HL-60/S4 treated with retinoic acid at 250 ng/mL for 4 days and 3 days (cell line): ENCODE measurements around the gene WRAP73.

Source experiments
- in situ Hi-C: fragments of 300-500 bp; cut with MboI; formaldehyde crosslinking; loops from 2 replicates; pipeline ENCODE4 v1.7.0; 2022; ENCODE audit warnings: low sequenced_read_pairs

Gene WRAP73

GRCh38 chr1:3649342-3650247 is at the start of gene WRAP73:
Gene WRAP73 (minus strand): TSS chr1:3650103. CDS start chr1:3649999, 104 bp downstream.
- in situ Hi-C loops, result no loop called here

DNA sequence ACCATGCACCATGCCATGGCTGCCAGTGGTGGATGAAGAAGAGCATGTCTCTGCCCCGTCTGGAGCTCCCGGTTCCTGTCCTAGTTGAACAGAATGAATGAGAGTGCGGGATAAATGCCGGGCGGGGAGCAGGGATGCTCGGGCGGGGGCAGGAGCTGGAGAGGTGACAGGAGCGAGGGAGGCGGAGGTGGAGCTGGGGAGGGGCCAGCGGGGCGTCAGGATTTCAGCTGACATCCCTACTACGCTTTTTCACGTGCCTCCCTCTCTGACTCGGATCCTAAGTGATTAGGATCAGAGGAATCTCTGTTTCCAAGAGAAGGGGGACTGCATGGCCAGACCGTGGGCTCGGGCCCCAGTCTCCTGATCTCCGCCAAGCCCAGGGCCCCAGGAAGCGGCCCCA is 49.7 kb upstream of the WRAP73 start:
- in situ Hi-C loops, result no loop called here

DNA sequence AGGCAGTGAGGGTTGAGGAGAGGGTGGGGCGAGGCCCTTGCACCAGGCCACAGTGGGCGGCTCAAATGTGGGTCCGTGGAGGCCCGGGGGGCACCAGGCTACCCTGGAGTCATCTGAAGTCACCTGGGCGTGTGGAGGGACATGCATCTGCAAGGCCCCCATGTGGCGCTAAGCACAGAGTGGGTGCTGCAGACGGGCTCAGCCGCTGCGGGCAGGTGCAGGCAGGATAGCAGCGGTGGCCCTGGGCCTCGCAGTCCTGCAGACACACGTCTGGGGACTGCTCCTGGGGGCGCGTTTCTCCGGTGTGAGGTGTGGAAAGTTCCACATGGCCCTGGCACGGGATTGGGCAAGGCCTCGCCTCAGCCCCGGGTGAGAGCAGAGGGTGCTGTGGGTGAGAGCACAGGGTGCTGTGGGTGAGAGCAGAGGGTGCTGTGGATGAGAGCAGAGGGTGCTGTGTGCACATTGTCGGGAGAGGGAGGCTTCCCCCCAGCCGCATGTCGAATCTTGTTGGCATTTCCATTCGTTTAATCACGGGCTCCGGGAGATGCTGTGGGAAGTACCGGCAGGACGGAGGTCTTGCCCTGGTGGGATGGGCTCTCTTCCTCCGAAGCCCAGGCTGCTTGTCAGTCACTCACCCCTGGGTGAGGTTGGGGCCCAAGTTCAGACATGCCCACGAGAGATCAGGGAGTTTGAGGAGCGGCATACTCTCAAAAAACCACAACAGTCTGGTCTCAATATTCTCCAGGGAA is 48.9 kb upstream of the WRAP73 start:
- in situ Hi-C loops, result no loop called here

GRCh38 chr1:3697810-3698209 is 47.9 kb upstream of the WRAP73 start:
- in situ Hi-C loops, result no loop called here

GRCh38 chr1:3697104-3697503 is 47.2 kb upstream of the WRAP73 start:
- in situ Hi-C loops, result no loop called here

DNA sequence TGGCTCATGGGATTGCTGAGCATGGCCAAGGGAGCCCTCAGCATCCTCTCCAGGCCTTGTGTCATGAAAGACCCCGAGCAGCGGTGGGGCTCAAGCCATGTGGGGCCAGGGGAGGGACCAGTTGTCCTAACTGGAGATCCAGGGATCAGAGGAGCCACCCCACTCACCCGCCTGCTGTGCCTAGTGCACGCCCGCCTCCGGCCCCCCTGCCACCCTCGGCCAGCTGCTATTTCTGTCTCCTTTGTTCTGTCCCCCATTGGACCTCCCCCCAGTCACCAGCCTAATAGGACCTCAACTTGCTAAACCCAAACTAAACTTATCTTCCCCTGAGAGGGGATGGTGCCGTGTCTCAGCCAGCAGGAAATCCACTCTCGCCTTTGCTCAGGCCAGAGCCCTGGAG is 46.8 kb upstream of the WRAP73 start:
- in situ Hi-C loops, result no loop called here

DNA sequence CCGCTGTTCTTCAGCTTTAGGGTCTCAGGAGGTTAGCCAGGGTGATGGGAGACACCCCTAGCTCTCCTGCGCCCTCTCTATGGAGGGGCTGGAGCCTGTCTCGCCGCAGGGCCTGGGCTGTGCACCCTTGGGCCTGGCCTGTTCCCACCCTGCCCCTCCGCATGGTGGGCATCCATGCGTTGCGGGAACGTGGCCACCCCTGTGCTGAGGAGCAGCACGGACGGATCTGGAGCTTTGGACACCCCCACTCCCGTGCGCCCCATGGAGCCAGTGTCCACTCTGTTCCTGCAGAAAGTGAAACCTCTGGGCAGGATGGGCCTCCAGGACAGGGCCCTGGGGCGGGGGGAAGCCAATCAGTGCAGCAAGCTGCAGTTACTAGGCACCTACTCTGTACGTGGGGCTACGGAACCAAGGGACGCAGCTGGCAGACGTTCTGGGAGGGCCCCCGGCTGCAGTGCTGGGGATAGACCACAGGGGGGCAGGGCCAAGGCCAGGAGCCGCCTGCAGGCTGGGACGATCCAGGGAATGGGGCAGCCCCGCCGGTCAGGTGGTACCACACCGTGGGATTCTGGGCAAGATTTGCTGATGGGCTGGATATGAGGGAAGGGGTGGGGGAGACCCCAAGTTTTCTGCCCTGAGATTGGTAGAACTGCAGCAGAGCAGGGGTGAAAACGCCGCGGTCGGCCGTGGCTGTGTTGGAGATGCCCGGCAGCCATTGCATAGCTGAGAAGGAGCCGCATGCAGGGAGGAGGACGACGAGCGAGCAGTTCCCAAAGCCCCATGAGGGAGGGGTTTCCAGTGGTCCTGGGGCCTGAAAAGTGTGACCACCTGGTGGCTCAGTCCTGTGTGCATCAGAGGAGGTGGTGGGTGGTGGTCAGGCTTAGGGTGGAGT is 45.7 kb upstream of the WRAP73 start:
- in situ Hi-C loops, result no loop called here

DNA sequence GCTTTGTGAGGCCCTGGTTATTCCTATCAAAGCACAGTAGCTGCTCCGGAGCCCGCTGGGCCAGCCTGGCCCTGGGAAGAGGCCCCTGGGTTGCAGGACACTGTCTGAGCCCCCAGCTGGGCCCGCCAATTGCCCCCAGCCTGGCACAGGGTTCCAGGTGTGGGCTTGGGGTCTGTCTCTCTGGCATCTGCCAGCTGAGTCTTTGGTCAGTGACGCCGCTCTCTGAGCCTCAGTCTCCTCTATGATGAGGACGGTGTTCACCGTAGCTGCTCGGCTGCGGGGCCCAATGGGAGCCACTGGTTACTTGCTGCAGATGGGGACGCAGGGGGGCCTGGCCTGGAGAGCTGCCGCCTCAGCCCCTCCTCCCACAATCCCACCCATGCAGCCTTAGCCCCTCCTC is 43.4 kb upstream of the WRAP73 start:
- in situ Hi-C loops, result no loop called here

DNA sequence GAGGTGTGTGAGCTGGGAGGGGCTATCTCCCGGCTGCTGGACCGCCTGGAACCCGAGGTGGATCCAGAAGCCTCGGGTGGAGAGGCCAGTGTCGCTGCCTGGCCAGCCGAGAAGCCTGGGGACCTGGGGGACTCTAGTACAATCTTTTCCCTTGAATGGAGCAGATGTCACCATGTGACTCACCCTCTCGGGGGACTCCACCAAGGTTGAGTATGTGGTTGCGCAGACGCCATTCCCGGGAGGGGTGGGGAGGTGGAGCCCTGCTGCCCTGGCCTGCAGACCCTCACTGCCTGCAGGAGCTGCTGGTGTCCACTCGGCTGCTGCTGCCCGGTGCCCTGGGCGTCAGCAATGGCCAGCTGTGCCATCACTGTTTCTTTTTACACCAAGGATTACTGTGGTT is 42.7 kb upstream of the WRAP73 start:
- in situ Hi-C loops, result no loop called here

DNA sequence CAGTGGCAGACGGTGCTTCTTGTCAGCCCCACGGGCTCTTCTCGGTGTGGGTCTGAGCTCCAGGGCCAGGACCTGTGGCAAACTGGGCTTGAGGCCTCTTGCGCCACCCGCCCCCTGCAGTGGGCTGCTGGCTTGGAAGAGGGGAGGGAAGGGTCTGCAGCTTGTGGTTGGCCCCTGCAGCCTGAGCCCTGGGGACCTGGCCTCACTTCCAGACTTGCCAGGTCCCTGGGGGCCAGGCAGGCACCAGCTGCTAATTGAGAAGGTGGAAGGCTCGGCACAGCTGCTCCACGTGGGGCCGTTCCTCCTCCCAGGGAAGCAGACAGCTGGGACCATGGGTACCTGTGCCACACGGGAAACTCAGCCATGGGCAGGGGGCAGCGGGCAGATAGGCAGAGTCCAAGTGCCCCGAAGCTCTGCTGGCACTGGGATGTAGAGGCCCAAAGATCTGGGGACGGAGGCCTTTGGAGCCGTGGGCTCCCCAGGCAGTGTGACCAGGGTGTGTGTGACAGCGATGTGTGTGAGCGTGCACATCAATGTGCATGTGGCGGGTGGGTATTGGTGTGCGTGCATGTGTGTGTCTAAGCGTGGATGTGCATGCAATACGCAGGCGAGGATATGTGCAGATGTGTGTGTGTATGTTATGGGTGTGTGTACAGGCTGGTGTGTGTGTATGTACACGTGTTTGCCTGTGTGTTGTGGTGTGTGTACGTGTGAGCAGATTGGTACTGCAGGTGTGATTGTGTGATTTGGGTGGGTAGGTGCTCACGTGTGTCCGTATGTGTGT is 41.7 kb upstream of the WRAP73 start:
- in situ Hi-C loops, result no loop called here

DNA sequence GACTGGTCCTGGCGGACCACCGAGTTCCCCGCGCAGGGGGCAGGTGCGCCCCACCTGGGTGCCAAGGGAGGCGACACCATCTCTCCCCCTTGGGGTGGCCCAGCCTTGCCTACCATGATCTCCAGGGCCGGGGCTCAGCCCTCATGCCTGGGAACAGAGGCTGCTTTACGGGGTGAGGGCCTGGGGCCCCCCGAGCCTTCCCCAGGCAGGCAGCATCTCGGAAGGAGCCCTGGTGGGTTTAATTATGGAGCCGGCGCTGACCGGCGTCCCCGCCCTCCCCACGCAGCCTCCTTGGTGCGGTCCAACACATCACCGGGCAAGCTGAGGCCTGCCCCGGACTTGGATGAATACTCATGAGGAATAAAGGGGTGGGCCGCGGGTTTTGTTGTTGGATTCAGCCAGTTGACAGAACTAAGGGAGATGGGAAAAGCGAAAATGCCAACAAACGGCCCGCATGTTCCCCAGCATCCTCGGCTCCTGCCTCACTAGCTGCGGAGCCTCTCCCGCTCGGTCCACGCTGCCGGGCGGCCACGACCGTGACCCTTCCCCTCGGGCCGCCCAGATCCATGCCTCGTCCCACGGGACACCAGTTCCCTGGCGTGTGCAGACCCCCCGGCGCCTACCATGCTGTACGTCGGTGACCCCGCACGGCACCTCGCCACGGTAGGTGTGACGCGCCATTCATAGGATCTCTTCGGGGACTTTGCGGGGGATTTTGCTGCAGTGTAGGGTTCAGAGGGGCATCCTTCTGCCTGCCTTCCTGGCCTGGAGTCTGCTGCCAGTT is 40.6 kb upstream of the WRAP73 start:
- in situ Hi-C loops, result no loop called here

- in situ Hi-C loops, result no loop called here
Measured at GRCh38 chr1:3689138-3689750, 39.3 kb upstream of the WRAP73 start.

GRCh38 chr1:3688356-3689137 is 38.6 kb upstream of the WRAP73 start:
- in situ Hi-C loops, result no loop called here

- in situ Hi-C loops, result no loop called here
Measured at GRCh38 chr1:3687504-3687903, 37.6 kb upstream of the WRAP73 start.

GRCh38 chr1:3685906-3686305 is 36.0 kb upstream of the WRAP73 start:
- in situ Hi-C loops, result no loop called here

DNA sequence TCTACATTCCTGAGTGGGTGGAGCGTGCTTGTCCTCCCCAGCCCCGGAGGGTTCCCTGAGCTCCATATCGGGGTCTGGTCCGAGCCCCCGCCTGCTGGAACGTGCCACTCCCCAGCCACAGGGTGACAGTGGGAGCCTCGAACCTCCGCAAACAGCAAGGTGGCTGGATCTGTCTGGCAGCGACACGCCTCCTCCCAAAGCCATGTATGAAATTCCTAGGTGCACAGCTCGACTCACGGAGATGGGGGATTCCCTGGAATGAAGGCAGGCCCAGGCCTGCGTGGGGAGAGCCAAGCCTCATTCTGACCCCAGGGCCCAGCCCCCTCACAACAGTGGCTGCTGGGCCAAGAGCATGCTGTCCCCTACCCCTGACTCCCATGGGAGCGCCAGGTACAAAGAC is 35.3 kb upstream of the WRAP73 start:
- in situ Hi-C loops, result no loop called here

GRCh38 chr1:3683992-3684391 is 34.1 kb upstream of the WRAP73 start:
- in situ Hi-C loops, result no loop called here

DNA sequence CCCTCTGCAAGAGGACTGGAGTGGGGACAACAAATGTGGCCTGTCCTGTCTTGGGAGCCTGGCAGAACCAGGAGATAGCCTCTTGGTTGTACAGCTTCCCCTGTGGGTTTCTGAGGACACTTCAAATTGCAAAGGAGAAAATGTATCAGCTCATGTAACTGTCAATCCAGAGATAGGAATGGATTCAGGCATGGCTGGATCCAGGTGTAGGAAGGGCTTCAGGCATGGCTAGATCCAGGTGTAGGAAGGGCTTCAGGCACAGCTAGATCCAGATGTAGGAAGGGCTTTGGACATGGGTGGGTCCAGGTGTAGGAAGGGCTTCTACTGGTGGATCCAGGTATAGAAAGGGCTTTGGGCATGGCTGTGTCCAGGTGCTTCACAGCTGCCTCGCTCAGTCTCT is 33.3 kb upstream of the WRAP73 start:
- in situ Hi-C loops, result no loop called here
